HG02970 (cell line): ENCODE data around the gene USP46.

Experiments
- ATAC-seq: cut with Tn5 transposase; IDR thresholded peaks from one replicate; pipeline ENCODE4 v1.9.1; 2021; ENCODE audit warnings: mild to moderate bottlenecking, moderate library complexity, moderate number of reproducible peaks; ENCODE audit not compliant: unreplicated experiment, low FRiP score

Gene USP46

DNA sequence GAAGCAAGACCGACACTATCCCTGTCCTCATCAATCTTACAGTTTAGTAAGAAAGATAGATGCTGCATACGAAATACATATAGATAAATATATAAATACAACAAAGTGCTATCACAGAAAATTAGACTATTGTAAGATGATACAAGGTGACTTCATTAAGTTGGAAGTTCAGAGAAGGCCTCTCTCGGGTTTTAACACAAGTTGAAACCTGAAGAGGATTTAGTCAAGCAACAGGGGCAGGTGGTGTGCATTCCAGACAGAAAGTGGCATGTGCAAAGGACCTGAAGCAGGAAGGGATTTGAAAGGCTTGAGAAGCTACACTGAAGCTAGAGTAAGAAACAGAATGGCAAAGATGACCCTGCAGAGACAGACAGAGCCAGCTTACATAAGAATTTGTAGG, 36.5 kb downstream of the USP46 start:
- ATAC-seq: no peak

DNA sequence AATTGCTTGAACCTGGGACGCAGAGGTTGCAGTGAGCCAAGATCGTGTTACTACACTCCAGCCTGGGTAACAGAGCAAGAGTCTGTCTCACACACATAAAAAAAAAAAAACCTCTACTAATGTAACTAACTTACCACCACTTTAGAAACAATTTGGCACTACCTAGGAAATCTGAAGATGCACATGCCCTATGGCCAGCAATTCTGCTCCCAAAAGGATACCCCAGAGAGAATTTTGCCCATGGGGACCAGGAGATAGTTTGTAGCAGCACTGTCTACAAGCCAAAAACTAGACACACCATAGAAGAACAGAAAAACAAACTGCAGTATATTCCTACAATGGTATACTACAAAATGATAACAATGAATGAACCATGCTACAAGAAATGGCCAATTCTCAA, 37.5 kb downstream of the USP46 start:
- no peak for ATAC-seq

DNA sequence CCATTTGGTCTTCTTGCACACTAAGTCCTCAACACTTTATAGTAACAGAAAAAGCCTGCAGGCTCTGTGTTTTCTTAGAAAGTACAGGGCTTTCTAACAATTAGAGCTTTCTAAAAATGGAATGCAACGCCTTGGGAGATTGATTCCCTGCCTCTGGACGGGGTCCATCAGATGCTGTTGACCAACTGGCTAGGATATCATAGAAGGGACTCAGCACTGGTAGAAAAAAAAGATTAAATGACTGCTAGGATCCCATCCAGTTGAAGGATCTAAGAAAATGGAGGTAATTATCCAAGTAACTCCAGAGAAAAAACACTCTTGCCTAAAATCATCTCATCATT, 39.5 kb downstream of the USP46 start:
- no peak for ATAC-seq

DNA sequence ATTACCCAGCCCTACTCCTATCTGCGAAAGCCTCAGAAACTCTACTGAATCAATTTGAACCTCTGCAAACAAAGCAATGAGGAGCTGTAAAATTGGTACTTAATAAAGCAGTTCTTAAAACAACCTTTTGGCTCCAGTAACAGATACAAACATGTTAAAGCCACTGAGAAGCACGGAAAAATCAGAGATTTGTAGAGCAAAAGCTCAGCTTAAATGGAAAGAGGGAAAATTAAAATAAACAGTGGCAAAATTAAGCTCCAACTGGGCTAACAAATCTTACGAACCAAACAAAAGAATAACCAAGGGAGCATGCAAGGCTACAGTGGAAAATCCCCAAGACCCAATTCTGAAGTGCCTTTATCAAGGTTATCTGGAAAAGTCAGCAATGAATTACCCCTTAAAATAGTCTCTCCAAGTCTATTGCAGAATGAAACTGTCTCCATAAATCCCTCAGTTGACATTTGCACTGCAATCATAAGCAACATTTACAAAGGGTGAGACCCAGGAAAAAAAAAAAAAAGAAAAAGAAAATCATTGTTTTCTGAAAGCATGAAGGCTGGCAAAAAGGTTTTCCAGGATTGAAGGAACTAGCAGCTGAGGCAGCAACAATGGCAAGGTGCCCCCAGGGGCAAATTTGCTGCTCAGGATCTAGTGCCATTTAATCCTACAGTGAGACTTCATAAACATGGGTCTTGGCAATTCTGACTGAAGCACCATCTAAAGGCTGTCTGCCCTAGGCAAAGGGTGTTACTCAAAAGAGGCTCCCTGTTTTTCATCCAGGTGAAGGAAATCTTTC, 40.1 kb downstream of the USP46 start:
- ATAC-seq: no peak

DNA sequence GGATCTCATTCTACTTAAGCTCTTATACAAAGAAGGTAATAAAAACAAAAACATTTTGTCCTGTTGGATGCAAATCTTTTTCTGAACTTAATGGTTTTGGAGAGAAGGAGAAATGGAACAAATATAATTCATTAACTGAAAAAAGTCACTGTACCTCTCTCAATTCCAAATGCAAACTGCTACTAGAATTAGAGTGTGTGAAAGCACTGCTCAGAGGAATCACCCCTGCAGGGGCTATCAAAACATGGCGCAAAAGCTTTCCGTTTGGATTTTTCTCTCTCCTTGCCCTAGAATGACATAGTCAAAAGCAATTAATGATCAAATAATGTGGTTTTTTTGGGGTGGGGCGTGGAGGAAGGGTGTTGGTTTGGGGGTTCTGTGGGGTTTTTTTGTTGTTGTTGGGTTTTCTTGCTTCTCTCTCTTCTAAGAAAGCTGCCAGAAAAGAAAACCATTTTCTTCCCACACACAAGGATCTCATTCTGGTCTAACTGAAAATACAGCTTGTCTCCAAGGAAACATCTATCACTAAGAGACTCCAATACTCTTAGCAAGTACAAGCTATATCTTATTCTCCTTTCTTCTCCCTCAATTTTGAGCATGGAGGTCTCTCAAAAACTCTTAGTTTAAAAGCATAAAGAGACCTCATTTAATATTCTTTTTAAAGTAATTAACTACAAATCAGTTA, 41.6 kb downstream of the USP46 start:
- ATAC-seq: no peak

DNA sequence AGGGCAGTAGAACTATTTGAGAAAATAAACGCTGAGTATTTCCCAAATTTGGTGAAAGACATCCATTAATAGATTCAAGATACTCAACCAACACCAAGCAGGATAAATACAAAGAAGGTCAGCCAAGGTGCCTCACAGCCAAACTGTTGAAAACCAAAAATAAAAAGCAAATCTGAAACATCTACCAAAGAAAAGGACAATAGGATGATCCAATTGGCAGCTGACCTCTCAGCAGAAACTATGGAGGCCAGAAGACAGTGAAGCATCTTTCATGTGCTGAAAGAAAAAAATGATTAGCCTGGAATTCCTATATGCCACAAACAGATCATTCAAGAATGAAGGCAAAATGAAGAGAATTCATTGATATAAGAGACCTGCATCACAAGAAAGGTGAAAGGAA, 44.9 kb downstream of the USP46 start:
- ATAC-seq: no peak

GRCh38 chr4:52612341-52612740, 46.8 kb downstream of the USP46 start:
- no peak for ATAC-seq

GRCh38 chr4:52611030-52611555, 48.0 kb downstream of the USP46 start:
- ATAC-seq: no peak

DNA sequence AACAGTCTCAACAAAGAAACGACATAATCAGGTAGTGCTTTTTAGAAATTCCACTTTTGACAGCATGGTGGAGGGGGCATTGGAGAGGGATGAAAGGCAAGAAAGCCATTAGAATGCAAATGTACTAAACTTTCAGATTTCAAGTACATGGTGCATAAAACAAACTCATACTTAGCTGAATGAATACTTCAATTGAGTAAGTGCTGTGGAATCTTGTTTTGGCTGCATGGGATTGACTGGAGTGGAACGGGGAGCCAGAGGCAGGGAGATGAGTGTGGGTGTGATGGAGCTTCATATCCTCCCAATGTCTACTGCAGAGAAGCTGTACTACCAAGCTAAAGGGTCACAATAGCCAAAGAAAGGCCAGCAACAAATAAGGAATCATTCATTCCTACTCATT, 52.4 kb downstream of the USP46 start:
- ATAC-seq: no peak

DNA sequence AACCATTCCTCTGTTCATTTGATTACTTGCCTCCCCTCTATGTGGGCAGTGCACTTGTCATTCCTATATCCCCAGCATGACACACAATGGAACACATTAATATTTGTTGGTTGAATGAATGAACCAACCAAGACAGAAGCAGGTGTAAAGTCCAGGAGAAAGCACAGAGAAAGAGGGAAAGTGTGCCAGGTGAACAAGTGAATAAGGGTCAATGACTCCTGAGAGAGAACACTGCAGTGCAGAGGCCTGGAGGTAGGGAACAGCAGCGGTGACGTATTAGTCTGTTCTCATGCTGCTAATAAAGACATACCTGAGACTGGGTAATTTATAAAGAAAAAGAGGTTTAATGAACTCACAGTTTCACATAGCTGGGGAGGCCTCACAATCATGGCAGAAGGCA, 53.1 kb downstream of the USP46 start:
- no peak for ATAC-seq

DNA sequence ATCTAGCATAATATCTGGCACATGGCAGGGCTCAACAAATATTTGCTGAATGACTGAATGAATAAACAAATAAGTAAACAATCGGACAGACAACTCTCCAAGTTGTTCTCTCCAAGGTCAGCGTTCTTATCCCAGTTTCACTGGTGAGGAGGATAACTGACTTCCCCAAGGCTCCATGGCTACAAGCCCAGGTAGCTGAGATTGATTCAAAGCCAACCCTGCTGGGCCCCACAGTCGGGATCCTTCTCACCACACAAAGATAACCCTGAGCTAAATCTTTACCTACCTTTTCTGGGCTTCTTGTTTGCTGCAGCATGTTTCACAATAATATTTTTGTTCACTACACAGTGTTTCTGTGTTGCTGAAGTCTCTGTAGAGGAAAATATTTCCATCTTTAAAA, 54.9 kb downstream of the USP46 start:
- ATAC-seq: no peak

DNA sequence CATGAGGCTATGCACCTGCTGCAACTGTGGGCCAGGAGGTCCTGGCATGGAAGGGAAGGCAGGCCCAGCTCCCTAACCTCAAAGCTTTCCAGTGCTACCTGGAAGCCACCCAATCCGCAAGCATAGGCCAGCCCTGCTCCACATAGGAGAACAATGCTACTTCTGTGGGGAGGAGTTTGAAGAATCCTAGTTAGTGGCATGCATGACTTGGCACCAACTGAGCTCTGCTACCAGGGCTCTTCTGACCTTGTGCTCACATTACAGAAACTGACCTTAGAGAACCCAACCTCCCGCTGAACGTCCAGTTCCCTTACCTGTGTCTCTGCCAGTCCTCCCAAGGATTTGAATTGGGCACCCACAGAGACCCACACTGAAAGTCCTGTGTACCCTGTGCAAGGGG, 58.8 kb downstream of the USP46 start:
- ATAC-seq: no peak

- no peak for ATAC-seq
Observed at GRCh38 chr4:52595001-52595400, 64.1 kb downstream of the USP46 start.

GRCh38 chr4:52592287-52592686, 66.8 kb downstream of the USP46 start:
- ATAC-seq: no peak

DNA sequence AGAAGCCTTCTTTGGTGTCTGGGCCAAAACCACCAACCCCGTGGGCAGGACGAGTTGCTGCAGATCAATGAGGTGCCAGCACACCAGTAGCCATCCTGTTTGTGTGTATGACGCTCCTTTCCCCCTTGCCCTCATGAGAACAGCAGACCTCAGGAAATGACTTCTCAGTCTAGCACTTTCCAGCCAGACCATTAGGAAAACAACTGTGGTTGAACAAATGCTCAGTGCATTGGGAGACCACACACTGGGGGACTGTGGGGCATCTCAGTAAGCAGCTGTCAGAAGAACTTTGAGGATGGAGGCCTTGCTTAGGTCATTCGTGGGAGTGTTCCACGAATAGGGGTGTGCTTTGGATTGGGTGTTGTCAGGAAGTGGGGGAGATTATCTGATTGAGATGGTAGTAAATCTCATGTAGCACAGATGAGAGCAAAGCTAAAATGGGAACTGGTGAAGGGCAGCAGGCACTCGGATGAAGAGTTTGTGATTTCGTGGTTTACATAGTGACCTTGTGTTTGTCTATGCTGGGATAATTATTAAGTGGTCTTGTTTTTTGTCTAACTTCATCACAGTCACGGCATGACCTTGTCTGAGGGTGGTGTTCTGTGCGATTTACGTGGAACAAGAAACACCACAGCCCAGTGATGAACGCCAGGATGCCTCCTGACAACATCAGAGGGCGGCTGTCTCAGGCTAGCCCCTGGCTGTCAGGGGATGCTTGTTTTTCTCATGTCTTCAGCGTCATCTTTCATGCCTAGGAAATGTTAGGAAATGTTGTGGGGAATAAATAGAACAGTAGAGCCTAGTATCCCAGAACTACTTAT, 70.1 kb downstream of the USP46 start:
- ATAC-seq: no peak

DNA sequence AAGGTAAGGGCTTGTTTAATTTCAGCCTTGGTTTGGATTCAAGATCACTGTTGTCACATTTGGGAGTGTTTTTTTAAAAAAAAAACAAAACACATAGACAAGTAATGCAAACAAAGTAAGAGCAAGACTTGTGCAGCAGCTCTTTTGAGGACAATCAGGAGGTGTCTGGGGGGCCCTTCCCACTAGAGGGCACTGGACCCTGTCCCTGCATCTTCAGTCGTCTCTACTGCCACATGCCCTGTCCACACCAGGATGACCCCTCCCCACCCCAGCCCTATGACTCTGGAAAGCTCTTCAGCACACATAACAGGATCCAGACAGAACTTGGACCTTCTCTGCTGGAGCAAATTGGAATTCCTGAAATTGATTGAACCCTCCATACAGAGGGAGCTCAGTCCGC, 71.0 kb downstream of the USP46 start:
- ATAC-seq: no peak

GRCh38 chr4:52586069-52586468, 73.0 kb downstream of the USP46 start:
- no peak for ATAC-seq

- no peak for ATAC-seq
Observed at GRCh38 chr4:52585379-52585778, 73.7 kb downstream of the USP46 start.

DNA sequence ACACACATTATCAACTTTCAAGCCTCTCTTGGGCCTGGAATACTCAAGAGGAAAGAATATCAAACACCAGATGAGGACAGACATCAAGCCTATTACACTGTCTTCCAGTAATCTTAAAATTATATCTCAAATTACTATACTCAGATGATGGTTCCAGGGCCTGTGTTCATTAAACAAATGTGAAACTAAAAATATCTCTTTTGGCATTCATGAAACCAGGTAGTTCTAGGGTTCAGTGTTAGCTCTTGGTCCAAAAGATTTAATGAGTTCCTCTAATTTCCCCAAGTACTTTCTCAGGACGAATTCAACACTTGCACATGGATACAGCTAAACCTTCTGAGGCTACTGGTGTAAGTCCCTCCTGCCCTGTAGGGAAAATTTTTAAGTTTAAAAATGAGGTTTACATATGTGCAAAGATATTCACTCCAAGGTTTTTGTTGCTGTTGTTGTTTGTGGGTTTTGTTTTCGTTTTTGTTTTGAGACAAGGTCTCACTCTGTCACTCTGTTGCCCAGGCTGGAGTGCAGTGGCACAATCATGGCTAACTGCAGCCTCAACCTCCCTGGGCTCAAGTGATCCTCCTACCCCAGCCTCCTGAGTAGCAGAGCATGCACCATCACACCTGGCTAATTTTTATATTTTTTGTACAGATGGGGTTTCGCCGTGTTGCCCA, 79.4 kb downstream of the USP46 start:
- ATAC-seq: no peak

GRCh38 chr4:52578951-52579350, 80.2 kb downstream of the USP46 start:
- no peak for ATAC-seq

DNA sequence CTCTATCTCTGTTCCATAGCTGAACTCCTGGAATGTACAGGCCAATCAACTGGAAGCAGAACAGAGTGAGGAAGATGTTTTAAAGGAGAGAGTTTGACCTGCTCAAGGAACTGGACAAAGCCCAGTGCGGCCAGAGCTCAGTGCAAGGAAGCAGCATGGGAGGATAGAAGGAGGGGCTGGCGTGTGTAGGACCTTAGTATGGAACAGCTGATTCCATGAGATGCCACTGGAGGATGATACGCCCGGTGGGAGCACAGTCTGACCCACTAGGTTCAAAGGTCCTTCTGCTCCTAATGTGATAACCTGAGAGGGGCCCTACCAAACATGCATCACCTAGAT, 81.5 kb downstream of the USP46 start:
- no peak for ATAC-seq
